Right ventricle myocardium inferior (tissue), 1 donor: ENCODE results near the gene KHDC1L. TPM values are rescaled to one million over a fixed set of nuclear protein-coding genes. Genes with fewer than 3 reads are reported as not detected.

Experiments used
- total RNA-seq: library from RNA; stranded (reverse); fragmentation: NEBNext Ultra II Directional; extraction: Animal tissue kit (Norgen Biotek cat#: 25700); gene quantifications from one replicate; pipeline ENCODE4 v1.2.1, GENCODE V29; 2021
- donor health status: DM: no; HTN: yes; CAD: no; lungs with severe emphysema.

Gene KHDC1L
- total RNA-seq, 1 donor from 2014 or later: not detected

Other genes starting within 250 kb of the KHDC1L start
- gene KHDC1, start 37.7 kb upstream of the KHDC1L start, total RNA-seq: 1.2 TPM
- gene DPPA5, start 128.8 kb upstream of the KHDC1L start, total RNA-seq: not detected
- not detected for gene KHDC3L, start 137.2 kb upstream of the KHDC1L start, total RNA-seq
- not detected for gene OOEP, start 144.4 kb upstream of the KHDC1L start, total RNA-seq
- gene DDX43, start 169.3 kb upstream of the KHDC1L start, total RNA-seq: 0.68 TPM
- 0.92 TPM for gene CGAS, start 226.8 kb upstream of the KHDC1L start, total RNA-seq
- gene MTO1, start 236.2 kb upstream of the KHDC1L start, total RNA-seq: 26.6 TPM